GM18505 (cell line): ENCODE results near the gene BUD23.

Experiments used
- ATAC-seq: cut with Tn5 transposase; IDR thresholded peaks from one replicate; pipeline ENCODE4 v1.9.1; 2021; ENCODE audit not compliant: unreplicated experiment
- POLR2A ChIP-seq: IDR thresholded peaks from 4 replicates; pipeline ENCODE4 v1.6.1; 2011; ENCODE audit warnings: borderline replicate concordance; ENCODE audit not compliant: insufficient read depth, insufficient read length; ENCODE audit errors: extremely low read depth

Gene BUD23

GRCh38 chr7:73739387-73739767 lies 56.0 kb downstream of the BUD23 start:
- no peak for TF ChIP-seq POLR2A
- no peak for ATAC-seq

DNA sequence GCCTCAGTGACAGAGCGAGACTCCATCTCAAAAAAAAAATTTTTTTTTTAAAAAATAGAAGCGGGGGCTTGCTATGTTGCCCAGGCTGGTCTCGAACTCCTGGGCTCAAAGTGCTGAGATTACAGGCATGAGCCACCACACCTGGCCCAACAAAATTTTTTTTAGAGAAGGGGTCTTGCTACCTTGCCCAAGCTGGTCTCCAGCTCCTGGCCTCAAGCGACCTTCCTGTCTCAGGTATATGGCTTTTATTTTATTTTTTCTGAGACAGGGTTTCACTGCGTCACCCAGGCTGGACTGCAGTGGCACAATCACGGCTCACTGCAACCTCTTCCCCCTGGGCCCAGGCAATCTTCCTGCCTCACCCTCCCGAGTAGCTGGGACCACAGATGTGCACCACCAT lies 56.8 kb downstream of the BUD23 start:
- no peak for TF ChIP-seq POLR2A
- ATAC-seq, result no peak

- TF ChIP-seq POLR2A, result no peak
- no peak for ATAC-seq
These were observed 57.4 kb downstream of the BUD23 start for GRCh38 chr7:73740771-73741170.

DNA sequence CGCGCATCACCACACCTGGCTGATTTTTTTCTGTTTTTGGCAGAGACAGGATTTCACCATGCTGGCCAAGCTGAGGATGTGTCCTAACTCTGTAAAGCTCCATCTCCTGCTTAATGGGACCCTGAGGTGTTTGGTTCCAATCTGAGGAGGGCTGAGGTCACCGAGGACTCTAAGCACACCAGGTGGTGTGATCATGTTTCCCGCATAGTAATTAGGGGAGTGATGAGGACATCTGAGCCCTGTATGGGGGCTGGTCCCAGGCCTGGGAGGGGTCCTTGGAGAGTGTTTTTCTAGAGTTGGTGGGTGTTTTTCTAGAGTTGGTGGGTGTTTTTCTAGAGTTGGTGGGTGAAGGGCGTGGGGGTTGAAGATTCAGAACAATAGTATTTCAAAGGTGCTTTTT lies 58.2 kb downstream of the BUD23 start:
- ATAC-seq, result no peak
- no peak for TF ChIP-seq POLR2A

DNA sequence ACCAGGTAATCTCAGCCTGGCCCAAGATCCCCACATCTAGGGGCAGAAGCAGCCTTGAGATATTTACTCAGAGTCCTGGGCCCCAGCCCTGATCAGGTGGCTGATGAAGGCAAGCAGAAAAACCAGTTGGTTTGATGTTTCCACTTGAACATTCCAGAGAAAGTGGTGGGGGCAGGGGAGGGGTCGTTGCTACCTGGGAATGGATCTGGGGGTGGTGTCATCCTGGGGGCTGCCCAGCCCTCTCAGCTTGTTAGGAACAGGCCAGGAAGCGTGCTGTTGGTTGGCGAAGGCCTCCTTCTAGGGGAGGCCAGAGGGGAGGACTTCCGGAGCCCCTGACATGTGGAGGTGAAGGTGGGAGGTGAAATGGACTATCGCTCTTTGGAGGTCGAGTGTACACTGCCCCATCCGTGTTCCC lies 58.9 kb downstream of the BUD23 start:
- no peak for TF ChIP-seq POLR2A
- no peak for ATAC-seq

DNA sequence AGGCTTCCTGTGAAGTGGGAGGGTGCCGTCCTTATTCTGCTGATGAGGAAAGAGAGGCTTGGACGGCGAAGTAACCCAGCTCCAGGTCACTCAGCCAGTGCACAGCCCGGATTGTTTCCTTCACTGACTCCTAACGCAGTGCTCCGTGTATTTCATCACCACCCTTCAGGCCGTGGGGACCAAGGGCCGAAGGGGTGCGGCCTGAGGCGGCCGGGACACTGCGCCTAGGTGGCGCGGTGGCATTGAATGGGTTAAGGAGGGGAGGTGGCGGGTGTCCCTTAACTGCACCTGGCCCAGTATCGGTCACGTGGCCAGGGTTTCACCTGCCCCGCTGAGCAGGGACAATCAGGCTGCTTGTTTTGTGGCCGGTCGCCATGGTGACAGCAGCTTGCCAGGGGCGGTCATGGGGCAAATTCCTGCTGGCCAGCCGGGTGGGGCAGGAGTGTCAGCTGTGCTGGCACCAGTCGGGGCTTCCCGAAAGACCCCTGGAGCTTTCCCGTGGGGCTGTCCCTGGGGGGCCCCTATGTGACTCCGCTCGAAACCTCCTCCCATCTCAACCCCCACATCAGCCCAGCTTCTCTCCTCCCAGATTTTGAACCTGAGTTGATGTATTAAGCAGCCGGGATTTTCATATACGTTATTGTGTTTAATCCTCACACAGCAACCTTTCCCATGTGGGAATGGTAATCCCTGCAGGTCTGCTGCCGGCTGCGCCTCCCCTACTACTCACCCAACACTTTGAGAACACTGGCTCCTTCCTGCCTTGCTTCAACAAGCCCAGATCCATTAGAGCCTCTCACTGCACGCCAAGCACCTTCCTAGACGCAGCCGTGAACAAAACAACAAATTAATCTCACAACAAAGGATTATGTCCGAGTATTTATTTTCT lies 59.6 kb downstream of the BUD23 start:
- TF ChIP-seq POLR2A, result no peak
- ATAC-seq, result no peak

- no peak for ATAC-seq
- TF ChIP-seq POLR2A, result no peak
These were observed 63.0 kb downstream of the BUD23 start for GRCh38 chr7:73746378-73746777.
